Hepatocyte (in vitro differentiated cells): ENCODE data around the gene TRIM31. TPM values are rescaled to one million over a fixed set of nuclear protein-coding genes. Genes with fewer than 3 reads are reported as not detected.

Experiments
- DNase-seq: peaks from one replicate; pipeline ENCODE4 v3.0.0-alpha.2; 2016; ENCODE audit warnings: low spot score
- H2AFZ ChIP-seq: fragments of 200-600 bp; sonication (generic); 2 replicates; pipeline ENCODE4 v1.6.0; 2016; ENCODE audit warnings: antibody characterized with exemption, mild to moderate bottlenecking
- H3K27ac ChIP-seq: fragments of 200-600 bp; sonication (generic); 2 replicates; pipeline ENCODE4 v1.5.1; 2016; ENCODE audit warnings: mild to moderate bottlenecking
- H3K27me3 ChIP-seq: fragments of 200-600 bp; sonication (generic); 2 replicates; pipeline ENCODE4 v1.6.1; 2016
- H3K36me3 ChIP-seq: fragments of 200-600 bp; sonication (generic); replicated peaks from 2 replicates; pipeline ENCODE4 v1.5.1; 2016; ENCODE audit warnings: low read depth; ENCODE audit not compliant: insufficient read depth
- H3K4me1 ChIP-seq: fragments of 200-600 bp; sonication (generic); 2 replicates; pipeline ENCODE4 v1.5.1; 2016; ENCODE audit warnings: mild to moderate bottlenecking, moderate library complexity; ENCODE audit not compliant: insufficient read depth
- H3K4me2 ChIP-seq: fragments of 200-600 bp; sonication (generic); 2 replicates; pipeline ENCODE4 v1.6.0; 2016
- H3K4me3 ChIP-seq: fragments of 200-600 bp; sonication (generic); 2 replicates; pipeline ENCODE4 v1.5.1; 2016; ENCODE audit warnings: mild to moderate bottlenecking
- H3K79me2 ChIP-seq: fragments of 200-600 bp; sonication (generic); 2 replicates; pipeline ENCODE4 v1.6.0; 2017; ENCODE audit warnings: mild to moderate bottlenecking
- H3K9me2 ChIP-seq: fragments of 200-600 bp; sonication (generic); replicated peaks from 2 replicates; pipeline ENCODE4 v1.6.0; 2017; ENCODE audit warnings: mild to moderate bottlenecking; ENCODE audit not compliant: insufficient read depth
- H3K9me3 ChIP-seq: fragments of 200-600 bp; sonication (generic); 2 replicates; pipeline ENCODE4 v1.5.1; 2016; ENCODE audit warnings: low read depth, mild to moderate bottlenecking
- H4K20me1 ChIP-seq: fragments of 200-600 bp; sonication (generic); 2 replicates; pipeline ENCODE4 v1.6.0; 2016; ENCODE audit warnings: mild to moderate bottlenecking; ENCODE audit not compliant: insufficient read depth, poor library complexity, severe bottlenecking
- EZH2 ChIP-seq: fragments of 200-600 bp; sonication (generic); IDR thresholded peaks from 2 replicates; pipeline ENCODE4 v1.6.1; 2016; ENCODE audit warnings: antibody characterized with exemption, mild to moderate bottlenecking, borderline replicate concordance
- EZH2phosphoT487 ChIP-seq: fragments of 200-600 bp; sonication (generic); IDR thresholded peaks from one replicate; pipeline ENCODE4 v1.6.1; 2018; ENCODE audit warnings: antibody characterized with exemption, mild to moderate bottlenecking, low read depth, moderate library complexity; ENCODE audit not compliant: unreplicated experiment, severe bottlenecking
- WGBS: methylation state at CpG from one replicate; pipeline ENCODE4 v1.1.6; 2016; ENCODE audit warnings: low lambda C conversion rate; ENCODE audit errors: missing lambda C conversion rate; 5-methylcytosine and 5-hydroxymethylcytosine counted together
- polyA plus RNA-seq: library from polyadenylated mRNA; unstranded; fragments of >200 nt; fragmentation: Nextera tagmentation; extraction: Ambion mirVana; gene quantifications from 2 replicates; pipeline ENCODE4 v1.2.1, GENCODE V29; 2016
- total RNA-seq: library from RNA; depleted of rRNA; stranded (reverse); fragments of >200 nt; gene quantifications from 2 replicates; pipeline ENCODE4 v1.2.3, GENCODE V29; 2014
- TF ChIP-seq, protein P1 (sequence below): fragments of 200-600 bp; sonication (generic); IDR thresholded peaks from 2 replicates; pipeline ENCODE4 v1.5.1; 2016; ENCODE audit warnings: antibody characterized with exemption, mild to moderate bottlenecking; ENCODE audit not compliant: poor library complexity

Gene TRIM31
- total and polyA plus RNA-seq, 2 experiments from 2014 or later = 5.0 to 6.3 TPM

DNA sequence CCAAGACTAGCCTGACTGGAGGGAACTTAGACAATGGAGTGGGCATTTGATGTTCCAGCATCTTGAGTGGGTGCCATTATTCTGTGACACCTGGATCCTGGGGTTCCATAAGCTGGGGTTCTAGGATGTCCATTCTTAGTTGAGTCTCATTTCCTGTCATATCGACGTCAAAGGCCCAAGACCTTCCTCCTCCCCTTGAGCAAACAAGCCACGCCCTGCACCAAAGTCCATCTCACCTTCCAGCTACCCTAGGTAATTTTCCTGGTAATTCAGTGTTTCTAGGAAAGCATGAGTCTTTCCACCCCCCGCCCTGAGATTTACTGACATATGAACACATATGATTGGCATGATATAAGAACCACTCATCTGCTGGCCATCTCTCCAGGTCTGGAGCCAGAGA is 22.9 kb upstream of the TRIM31 start, which contains the start of gene TRIM40:
TSS of gene TRIM40 (plus strand) at position 384 of the 400 bp plus-strand sequence. CDS start 897 bp downstream, outside the sequence.
- H3K79me2 ChIP-seq = no peaks in the 10 kb centered on the region
- H3K4me2 ChIP-seq = no peak within 1 kb of the TSS
- peak; percentile 77 for DNase-seq
- peaks cover 3% of the 10 kb centered on the region for H3K4me1 ChIP-seq
- no peak within 1 kb of the TSS for H2AFZ ChIP-seq
- no peaks in the 10 kb centered on the region for H3K9me2 ChIP-seq
- H3K36me3 ChIP-seq = no peaks in the 10 kb centered on the region
- peak within 1 kb of the TSS; percentile 74 for H3K27ac ChIP-seq
- 81% methylated on average over 4 of the region's 4 CpGs for WGBS
- peaks cover 6% of the 10 kb centered on the region for H3K27me3 ChIP-seq
- H3K4me3 ChIP-seq = no peak within 1 kb of the TSS
- TF ChIP-seq, protein P1, sequence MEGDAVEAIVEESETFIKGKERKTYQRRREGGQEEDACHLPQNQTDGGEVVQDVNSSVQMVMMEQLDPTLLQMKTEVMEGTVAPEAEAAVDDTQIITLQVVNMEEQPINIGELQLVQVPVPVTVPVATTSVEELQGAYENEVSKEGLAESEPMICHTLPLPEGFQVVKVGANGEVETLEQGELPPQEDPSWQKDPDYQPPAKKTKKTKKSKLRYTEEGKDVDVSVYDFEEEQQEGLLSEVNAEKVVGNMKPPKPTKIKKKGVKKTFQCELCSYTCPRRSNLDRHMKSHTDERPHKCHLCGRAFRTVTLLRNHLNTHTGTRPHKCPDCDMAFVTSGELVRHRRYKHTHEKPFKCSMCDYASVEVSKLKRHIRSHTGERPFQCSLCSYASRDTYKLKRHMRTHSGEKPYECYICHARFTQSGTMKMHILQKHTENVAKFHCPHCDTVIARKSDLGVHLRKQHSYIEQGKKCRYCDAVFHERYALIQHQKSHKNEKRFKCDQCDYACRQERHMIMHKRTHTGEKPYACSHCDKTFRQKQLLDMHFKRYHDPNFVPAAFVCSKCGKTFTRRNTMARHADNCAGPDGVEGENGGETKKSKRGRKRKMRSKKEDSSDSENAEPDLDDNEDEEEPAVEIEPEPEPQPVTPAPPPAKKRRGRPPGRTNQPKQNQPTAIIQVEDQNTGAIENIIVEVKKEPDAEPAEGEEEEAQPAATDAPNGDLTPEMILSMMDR = no peak
- TF ChIP-seq EZH2 = no peak
- TF ChIP-seq EZH2phosphoT487 = no peak
- H4K20me1 ChIP-seq = no peaks in the 10 kb centered on the region
- H3K9me3 ChIP-seq = no peaks in the 10 kb centered on the region

DNA sequence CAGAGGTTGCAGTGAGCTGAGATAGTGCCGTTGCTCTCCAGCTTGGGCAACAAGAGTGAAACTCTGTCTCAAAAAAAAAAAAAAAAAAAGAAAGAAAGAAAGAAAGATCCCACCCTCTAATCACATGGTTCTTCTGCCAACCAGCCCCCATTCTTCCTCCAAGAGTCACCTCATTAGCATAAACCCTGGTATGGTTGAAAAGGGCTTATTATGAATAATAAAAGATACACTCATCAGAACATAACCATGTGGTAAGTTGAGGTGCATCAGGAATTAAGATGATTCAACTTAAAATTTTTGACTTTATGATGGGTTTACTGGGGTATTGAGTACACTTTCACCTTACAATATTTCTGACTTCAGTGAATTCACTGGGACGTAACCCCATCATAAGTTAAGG is 22.3 kb upstream of the TRIM31 start:
- H3K27me3 ChIP-seq = peaks cover 6% of the 10 kb centered on the region
- H3K79me2 ChIP-seq = no peaks in the 10 kb centered on the region
- H3K9me3 ChIP-seq = no peaks in the 10 kb centered on the region
- peak overlapping the region; percentile 74 for H3K27ac ChIP-seq
- no peaks in the 10 kb centered on the region for H3K36me3 ChIP-seq
- WGBS = 98% methylated on average over 2 of the region's 2 CpGs
- H4K20me1 ChIP-seq = no peaks in the 10 kb centered on the region
- H3K4me3 ChIP-seq = no peak overlapping the region
- no peak overlapping the region for H3K4me2 ChIP-seq
- TF ChIP-seq EZH2 (no peak), EZH2phosphoT487 (no peak)
- TF ChIP-seq, protein P1 = no peak
- H3K9me2 ChIP-seq = no peaks in the 10 kb centered on the region
- no peak overlapping the region for H2AFZ ChIP-seq
- no peak for DNase-seq
- peaks cover 8% of the 10 kb centered on the region for H3K4me1 ChIP-seq

DNA sequence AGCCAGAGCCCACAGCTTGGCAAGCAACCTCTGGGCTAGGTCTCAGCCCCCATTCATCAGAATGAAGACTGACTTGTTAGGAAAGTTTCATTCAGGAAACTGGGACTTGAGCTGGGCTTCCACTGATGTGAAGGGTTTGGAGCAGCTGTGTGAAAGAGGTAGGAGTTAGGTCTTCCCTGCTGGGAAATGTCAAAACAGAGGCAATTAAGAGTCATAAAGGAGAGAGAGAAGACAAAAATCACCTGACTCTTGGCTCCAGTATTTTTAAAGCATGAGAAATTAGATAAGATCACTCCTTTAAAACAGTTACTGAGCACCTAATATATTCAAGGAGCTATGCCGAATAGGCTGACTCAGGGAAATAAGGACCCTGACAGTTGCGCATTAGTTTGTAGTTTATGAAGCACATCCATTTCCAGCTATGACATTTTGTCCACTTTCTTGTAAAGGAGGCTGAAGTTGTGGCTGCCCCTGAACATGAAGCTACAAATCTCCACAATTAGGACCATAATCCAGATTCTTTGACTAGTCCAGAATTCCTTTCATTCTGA is 19.1 kb upstream of the TRIM31 start:
- peak overlapping the region; percentile 40 for H3K27ac ChIP-seq
- TF ChIP-seq, protein P1 = no peak
- TF ChIP-seq EZH2phosphoT487 = no peak
- no peak for TF ChIP-seq EZH2

More for the DNA sequence above, 19.1 kb upstream of the TRIM31 start:
- Histone ChIP-seq H3K9me2 (no peaks in the 10 kb centered on the region), H3K79me2 (no peaks in the 10 kb centered on the region), H3K4me2 (no peak overlapping the region), H3K9me3 (no peaks in the 10 kb centered on the region), H2AFZ (no peak overlapping the region), H3K27me3 (peaks cover 34% of the 10 kb centered on the region), H3K4me1 (peaks cover 21% of the 10 kb centered on the region), H3K36me3 (no peaks in the 10 kb centered on the region), H4K20me1 (no peaks in the 10 kb centered on the region), H3K4me3 (no peak overlapping the region)
- WGBS = 76% methylated on average over 2 of the region's 2 CpGs
- DNase-seq = no peak
